Germinal center (tissue), 1 donor: Measurements from ENCODE around the gene NPRL2.
A peak's percentile ranks its signal among the peaks of the same experiment; 100 is the strongest.

ENCODE experiments used
- DNase-seq: peaks from one replicate; pipeline ENCODE4 v3.0.0; 2012; ENCODE audit warnings: mixed read lengths, low spot score

The NPRL2 gene

GRCh38 chr3:50350213-50350526 lies 405 bp downstream of the NPRL2 start:
- DNase-seq, result no peak

- peak; percentile 75 for DNase-seq
Observed at GRCh38 chr3:50347187-50347813, 3.3 kb downstream of the NPRL2 start.

DNA sequence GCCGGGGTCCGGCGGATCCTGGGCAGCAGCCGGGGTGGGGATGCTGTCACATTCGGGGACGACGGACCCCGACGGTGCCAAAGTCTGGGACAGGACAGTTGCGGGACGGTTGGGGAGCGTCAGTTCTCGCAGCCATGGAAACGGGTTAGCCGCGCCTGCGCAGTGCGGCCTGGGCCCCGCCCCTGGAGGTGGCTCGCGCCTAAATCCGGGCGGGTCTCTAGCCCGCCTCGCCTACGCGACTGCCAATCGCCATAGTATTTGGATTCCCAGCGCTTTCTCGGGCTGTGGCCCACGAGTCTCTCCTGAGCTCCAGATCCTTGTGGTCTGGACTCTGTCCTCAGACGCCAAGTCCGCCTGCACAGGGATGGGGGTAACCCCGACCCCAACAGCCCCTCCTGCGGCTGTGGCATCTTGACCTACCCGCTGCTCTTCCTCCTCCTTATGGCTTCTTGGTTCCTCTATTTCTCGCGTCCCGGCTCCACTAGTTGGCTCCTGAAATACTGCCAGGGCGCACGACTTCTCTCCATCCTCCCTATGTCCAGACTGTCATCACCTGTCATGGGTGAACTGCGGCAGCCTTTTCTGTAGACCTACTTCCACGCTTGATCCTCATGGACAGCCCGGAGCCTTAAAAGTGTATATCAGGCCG lies 4.9 kb downstream of the NPRL2 start, which contains the start of gene ZMYND10:
ZMYND10 (minus strand) TSS at position 147 of the 649 bp plus-strand sequence. CDS start 153 bp downstream, outside the sequence.
- peak; percentile 90 for DNase-seq

DNA sequence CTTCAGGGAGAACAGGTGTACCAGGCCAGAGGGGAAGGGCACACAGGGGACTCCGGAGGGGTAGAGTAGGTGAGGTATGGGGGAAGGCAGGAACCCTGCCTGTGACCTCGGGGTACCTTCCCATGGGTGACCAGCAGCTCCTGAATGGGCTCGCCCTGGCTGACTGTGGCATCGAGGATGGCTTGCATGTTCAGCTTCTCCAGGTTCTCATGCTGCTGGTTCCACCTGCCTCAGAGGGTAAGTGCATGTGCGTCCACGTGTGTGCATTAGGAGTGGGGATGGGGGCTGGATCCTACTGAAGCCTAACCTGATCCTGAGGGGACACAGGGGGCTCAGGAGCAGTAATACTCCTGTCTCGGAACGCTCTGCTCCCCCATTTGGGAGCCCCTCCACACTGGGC lies 5.6 kb downstream of the NPRL2 start:
- no peak for DNase-seq

DNA sequence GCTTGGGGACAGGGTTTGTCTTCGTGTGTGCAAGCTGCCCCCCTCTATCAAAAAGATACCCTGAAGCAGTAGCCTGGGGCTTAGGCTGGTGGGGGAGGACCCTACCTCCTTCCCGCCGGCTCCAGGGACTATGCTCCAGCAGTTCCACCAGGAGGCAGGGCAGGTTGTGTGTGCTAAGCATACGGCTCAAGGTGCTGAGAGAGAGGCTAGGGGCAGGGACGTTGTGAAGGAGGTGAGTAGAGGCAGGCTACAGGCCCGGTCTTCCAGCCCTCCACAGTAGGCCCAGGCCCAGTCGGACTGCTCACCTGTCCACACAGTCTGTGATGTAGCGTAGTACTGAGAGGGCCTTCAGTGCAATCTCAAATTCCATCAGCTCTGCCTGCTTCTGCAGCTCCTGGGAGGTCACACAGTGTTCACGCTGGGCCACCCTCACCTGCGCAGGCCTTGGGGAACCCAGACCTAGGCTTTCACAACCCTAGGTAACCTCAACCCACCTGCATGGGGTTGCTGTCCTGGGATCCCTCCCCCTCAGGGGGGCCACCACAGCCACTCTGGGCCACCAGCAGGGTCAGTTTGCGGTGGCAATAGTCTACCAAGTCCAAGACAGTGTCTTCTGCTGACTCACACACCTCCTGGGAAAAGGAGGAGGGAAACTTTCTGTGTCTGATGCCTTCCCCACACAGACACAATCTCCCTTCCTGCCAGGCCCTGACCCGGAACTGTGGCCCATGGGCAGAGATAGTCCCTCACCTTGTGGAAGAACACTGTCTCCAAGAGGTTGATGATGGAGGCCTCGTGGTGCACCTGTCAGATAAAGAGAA lies 7.6 kb downstream of the NPRL2 start:
- DNase-seq, result no peak

- no peak for DNase-seq
Observed at GRCh38 chr3:50341996-50342650, 8.5 kb downstream of the NPRL2 start.

GRCh38 chr3:50341537-50341936 lies 9.0 kb downstream of the NPRL2 start:
- no peak for DNase-seq

GRCh38 chr3:50340448-50341329 lies 9.9 kb downstream of the NPRL2 start, which contains the start of gene RASSF1:
TSS of gene RASSF1 (minus strand) at chr3:50340836. CDS start at chr3:50340805, 31 bp downstream.
- DNase-seq, result peak; percentile 69

- no peak for DNase-seq
Observed at GRCh38 chr3:50340147-50340447, 10.5 kb downstream of the NPRL2 start.

DNA sequence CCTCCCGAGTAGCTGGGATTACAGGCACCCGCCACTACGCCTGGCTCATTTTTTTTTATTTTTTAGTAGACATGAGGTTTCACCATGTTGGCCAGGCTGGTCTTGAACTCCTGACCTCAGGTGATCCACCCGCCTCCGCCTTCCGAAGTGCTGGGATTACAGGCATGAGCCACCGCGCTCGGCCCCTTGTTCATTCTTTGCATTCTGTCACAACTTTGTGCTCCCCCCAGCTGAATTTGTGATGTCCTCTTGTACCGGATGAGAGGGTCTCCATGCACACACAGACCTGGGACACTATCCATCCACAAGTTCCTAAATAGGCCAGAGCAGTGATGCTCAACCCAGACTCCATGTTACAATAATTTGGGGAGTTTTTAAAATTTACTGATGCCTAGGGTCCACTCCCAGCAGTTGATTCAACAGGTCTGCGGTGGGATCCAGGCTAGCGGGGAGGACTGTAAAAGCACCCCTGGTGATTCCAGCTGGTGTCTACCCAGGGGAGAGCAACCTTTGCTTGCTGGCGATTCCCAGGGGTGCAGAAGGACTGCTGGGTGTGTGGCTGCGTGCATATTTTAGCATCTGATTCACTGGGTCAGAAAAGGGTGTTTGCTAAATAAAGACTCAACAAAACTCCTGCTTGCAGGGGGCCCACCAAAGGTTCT lies 11.0 kb downstream of the NPRL2 start:
- peak; percentile 53 for DNase-seq

GRCh38 chr3:50338965-50339364 lies 11.6 kb downstream of the NPRL2 start:
- DNase-seq, result no peak

- DNase-seq, result peak; percentile 96
Observed at GRCh38 chr3:50337175-50337861, 13.3 kb downstream of the NPRL2 start.

DNA sequence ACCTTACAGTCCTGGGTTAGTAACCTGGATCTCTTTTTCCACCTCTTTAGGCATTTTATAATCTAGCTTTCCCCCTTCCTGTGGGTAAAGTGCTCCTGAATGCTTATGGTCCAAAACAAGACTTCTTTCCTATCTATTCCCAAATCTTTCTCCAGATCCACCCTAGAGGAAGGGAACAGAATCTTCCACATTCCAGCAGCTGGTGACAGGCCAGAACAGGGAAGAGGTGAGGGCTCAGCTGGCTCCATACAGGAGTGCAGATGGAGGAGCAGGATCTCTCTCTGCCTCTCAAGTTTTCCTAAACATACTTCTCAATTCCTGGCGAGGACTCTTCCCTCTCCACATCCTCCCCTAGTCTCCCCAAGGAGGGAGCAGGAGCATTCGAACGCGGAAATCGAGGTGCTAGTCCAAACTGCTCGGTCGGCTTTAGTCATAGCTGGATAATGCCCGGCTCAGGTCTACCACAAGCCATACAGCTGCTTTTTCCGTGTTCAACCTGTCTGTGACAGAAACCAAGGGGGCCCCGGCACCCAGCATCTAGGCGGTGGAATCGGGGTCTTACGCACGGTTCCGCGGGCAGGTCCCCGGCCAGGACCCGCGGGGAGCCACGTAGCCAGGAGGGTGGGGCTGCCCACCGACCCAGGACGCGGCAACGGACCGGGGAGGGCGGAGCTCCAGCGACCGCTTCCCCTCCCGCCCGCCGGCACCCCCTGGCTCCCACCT lies 14.0 kb downstream of the NPRL2 start:
- peak; percentile 73 for DNase-seq

DNA sequence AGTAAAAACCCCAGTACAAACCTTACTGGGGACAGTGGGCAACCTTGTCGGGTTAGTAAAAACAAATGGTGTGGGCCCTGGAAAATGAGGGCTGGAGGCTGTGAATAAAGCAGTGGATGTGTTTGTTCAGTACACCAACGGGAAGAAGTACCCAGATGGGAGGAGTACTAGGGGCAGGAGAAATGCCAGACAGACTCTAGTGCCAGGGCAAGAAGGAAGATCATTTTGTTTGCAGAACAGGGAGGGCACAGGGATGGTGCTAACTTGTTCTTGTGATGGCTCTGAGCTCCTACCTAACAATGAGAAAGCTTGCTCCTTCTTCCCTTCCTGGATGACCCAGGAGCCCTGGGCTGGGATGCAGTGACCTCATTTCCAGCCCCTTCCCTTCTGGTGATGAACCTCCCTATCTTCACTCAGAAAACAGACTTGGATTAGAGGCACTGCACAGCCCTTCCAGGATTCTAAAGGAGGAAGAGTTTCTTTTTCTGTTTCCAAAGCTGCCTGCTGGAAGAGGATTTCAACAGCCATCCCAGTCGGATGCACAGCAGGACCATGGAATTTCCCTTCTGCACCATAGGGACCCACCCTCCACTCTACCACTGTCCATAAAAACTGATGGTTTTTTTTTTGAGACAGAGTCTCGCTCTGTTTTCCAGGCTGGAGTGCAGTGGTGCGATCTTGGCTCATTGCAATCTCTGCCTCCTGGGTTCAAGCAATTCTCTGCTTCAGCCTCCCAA lies 16.1 kb downstream of the NPRL2 start:
- DNase-seq, result no peak

DNA sequence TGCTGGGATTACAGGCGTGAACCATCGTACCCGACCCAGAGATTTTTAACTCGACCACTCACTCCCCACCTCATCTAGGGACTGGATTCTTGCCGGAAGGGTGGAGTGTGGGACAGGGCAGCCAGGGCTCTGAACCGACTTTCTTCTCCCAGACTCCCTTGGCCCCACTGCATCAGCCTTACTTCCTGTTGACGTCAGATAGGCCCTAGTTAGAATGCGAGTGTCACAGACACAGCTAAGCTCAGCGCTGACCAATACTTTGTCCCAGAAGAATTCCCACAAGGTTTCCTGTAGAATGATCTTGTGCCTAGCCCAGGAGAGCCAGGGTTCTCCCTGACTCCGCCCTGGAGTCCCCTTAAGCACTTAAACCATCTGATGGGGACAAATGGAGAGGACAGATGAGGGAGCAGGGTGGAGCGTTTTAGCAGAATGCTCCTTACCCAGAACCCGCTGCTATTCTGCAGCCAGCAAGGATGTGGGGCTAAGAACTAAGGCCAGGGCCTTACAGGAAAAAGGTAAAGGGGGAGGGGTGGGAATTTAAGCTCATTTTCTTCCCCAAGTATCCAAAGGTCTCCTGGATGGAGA lies 16.7 kb downstream of the NPRL2 start:
- DNase-seq, result no peak

DNA sequence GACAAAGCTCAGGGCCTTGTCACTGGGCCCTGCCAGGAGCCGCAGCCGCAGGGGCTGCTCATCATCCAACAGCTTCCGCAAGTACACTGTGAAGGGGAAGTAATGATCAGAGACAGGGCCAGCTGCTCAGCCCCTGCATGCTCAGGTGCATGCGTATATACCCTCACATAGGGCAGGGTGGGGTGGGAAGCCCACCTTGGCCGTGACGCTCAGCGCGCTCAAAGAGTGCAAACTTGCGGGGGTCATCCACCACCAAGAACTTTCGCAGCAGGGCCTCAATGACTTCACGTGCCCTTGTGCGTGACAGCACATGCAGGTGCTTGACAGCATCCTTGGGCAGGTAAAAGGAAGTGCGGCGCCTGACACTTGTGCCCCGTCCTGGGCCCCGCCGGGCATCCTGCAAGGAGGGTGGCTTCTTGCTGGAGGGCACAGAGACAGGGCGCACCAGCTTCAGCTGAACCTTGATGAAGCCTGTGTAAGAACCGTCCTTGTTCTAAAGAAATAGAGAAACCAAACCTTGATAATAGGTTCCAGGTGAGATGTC lies 19.1 kb downstream of the NPRL2 start:
- no peak for DNase-seq

DNA sequence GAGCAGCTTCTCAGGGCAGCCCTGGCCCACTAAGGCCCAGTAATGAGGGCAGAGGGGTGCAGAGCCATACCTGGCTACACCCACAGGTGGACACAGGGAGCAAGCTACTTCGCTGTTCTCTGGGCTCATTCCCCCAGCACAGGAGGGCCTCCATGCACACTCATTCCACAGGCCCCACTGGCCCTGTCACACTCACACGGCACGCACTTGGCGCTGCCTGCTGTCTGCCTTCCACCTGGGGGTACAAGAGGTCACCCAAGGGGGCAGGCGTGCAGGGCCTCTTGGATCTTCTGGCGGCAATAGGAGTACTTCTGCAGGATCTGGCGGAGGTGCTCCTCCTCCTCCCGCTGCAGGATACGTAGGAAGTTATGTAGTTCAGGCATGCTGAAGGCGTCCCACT lies 20.2 kb downstream of the NPRL2 start:
- DNase-seq, result no peak

- peak; percentile 97 for DNase-seq
Observed at GRCh38 chr3:50327943-50328691, 22.5 kb downstream of the NPRL2 start, which contains the start of gene TUSC2. TSS of gene TUSC2 (minus strand) at chr3:50328223. CDS start at chr3:50328099, 124 bp downstream.
